HUES6 (cell line): ENCODE measurements around the gene RNU6-9.
"Not testable (repeated sequence)": the region's sequence is repeated elsewhere in the genome, so short reads cannot be mapped to it uniquely, and the experiment has no call there.

ENCODE experiments used
- H3K27ac ChIP-seq: 2 replicates; pipeline ENCODE4 v1.7.0; 2013; ENCODE audit warnings: low read depth, mild to moderate bottlenecking, low read length, inconsistent platforms
- H3K27me3 ChIP-seq: 2 replicates; pipeline ENCODE4 v1.6.1; 2013; ENCODE audit warnings: low read length; ENCODE audit not compliant: control insufficient read depth, insufficient read depth
- H3K36me3 ChIP-seq: 2 replicates; pipeline ENCODE4 v1.6.1; 2013; ENCODE audit warnings: low read length; ENCODE audit not compliant: control insufficient read depth, insufficient read depth
- H3K4me1 ChIP-seq: 2 replicates; pipeline ENCODE4 v1.6.1; 2013; ENCODE audit warnings: low read length; ENCODE audit not compliant: control insufficient read depth, insufficient read depth
- H3K4me3 ChIP-seq: 2 replicates; pipeline ENCODE4 v1.5.1; 2013; ENCODE audit warnings: low read depth, low read length
- H3K9ac ChIP-seq: one replicate; pipeline ENCODE4 v1.6.1; 2013; ENCODE audit warnings: mild to moderate bottlenecking, low read length
- H3K9me3 ChIP-seq: 2 replicates; pipeline ENCODE4 v1.6.1; 2013; ENCODE audit warnings: low read depth, low read length; ENCODE audit not compliant: control insufficient read depth, insufficient read depth

Gene RNU6-9

GRCh38 chr19:889662-890295, 3.5 kb upstream of the RNU6-9 start:
- Histone ChIP-seq H3K27me3 (no peaks in the 10 kb centered on the region), H3K9me3 (no peaks in the 10 kb centered on the region), H3K4me3 (no peak overlapping the region), H3K36me3 (peaks cover 52% of the 10 kb centered on the region), H3K9ac (no peak overlapping the region), H3K27ac (no peak overlapping the region), H3K4me1 (no peaks in the 10 kb centered on the region)

- no peak overlapping the region for H3K27ac ChIP-seq
- no peaks in the 10 kb centered on the region for H3K27me3 ChIP-seq
- H3K4me3 ChIP-seq, result no peak overlapping the region
- H3K36me3 ChIP-seq, result peaks cover 42% of the 10 kb centered on the region
- peaks cover 5% of the 10 kb centered on the region; the same call in 1 of the 2 replicates for H3K4me1 ChIP-seq
- no peaks in the 10 kb centered on the region for H3K9me3 ChIP-seq
- H3K9ac ChIP-seq, result no peak overlapping the region
Measured at GRCh38 chr19:890831-891230, 2.5 kb upstream of the RNU6-9 start.

GRCh38 chr19:891421-892200, 1.7 kb upstream of the RNU6-9 start:
- H3K36me3 ChIP-seq, result peaks cover 35% of the 10 kb centered on the region
- H3K9ac ChIP-seq, result peak overlapping the region; percentile 48
- H3K4me1 ChIP-seq, H3K27me3 ChIP-seq, H3K27ac ChIP-seq, H3K9me3 ChIP-seq: not testable (repeated sequence)
- H3K4me3 ChIP-seq, result peak overlapping the region; percentile 92

GRCh38 chr19:892243-892893, 916 bp upstream of the RNU6-9 start:
- H3K27ac ChIP-seq, result no peak overlapping the region
- no peaks in the 10 kb centered on the region for H3K9me3 ChIP-seq
- peak overlapping the region; percentile 48 for H3K9ac ChIP-seq

GRCh38 chr19:896434-896833, 3.1 kb downstream of the RNU6-9 start:
- no peak overlapping the region for H3K4me3 ChIP-seq
- no peaks in the 10 kb centered on the region for H3K27me3 ChIP-seq
- no peak overlapping the region for H3K27ac ChIP-seq
- peaks cover 16% of the 10 kb centered on the region for H3K36me3 ChIP-seq
- no peaks in the 10 kb centered on the region for H3K9me3 ChIP-seq
- H3K4me1 ChIP-seq, result peaks cover 15% of the 10 kb centered on the region
- H3K9ac ChIP-seq, result no peak overlapping the region

More at GRCh38 chr19:892243-892893, 916 bp upstream of the RNU6-9 start:
- H3K4me3 ChIP-seq, result peak overlapping the region; percentile 92
- no peaks in the 10 kb centered on the region for H3K27me3 ChIP-seq
- H3K4me1 ChIP-seq, result peaks cover 5% of the 10 kb centered on the region; the same call in 1 of the 2 replicates
- H3K36me3 ChIP-seq, result peaks cover 30% of the 10 kb centered on the region

- Histone ChIP-seq H3K4me3 (no peak overlapping the region), H3K27ac (no peak overlapping the region), H3K9me3 (no peaks in the 10 kb centered on the region), H3K4me1 (peaks cover 15% of the 10 kb centered on the region), H3K9ac (no peak overlapping the region), H3K27me3 (no peaks in the 10 kb centered on the region), H3K36me3 (peaks cover 16% of the 10 kb centered on the region)
Measured at GRCh38 chr19:896999-897398, 3.7 kb downstream of the RNU6-9 start.

- H3K4me3 ChIP-seq, result no peak overlapping the region
- H3K27ac ChIP-seq, result no peak overlapping the region
- H3K9me3 ChIP-seq, result no peaks in the 10 kb centered on the region
- H3K9ac ChIP-seq, result no peak overlapping the region
- peaks cover 15% of the 10 kb centered on the region for H3K4me1 ChIP-seq
- H3K36me3 ChIP-seq, result peaks cover 16% of the 10 kb centered on the region
- no peaks in the 10 kb centered on the region for H3K27me3 ChIP-seq
Measured at GRCh38 chr19:897442-898039, 4.3 kb downstream of the RNU6-9 start.

GRCh38 chr19:898663-899062, 5.4 kb downstream of the RNU6-9 start:
- no peak overlapping the region for H3K27ac ChIP-seq
- peaks cover 15% of the 10 kb centered on the region for H3K4me1 ChIP-seq
- H3K4me3 ChIP-seq, result no peak overlapping the region
- H3K27me3 ChIP-seq, result no peaks in the 10 kb centered on the region
- no peak overlapping the region for H3K9ac ChIP-seq
- H3K9me3 ChIP-seq, result no peaks in the 10 kb centered on the region
- peaks cover 16% of the 10 kb centered on the region for H3K36me3 ChIP-seq

- no peak overlapping the region for H3K27ac ChIP-seq
- H3K9me3 ChIP-seq, result no peaks in the 10 kb centered on the region
- H3K27me3 ChIP-seq, result no peaks in the 10 kb centered on the region
- H3K9ac ChIP-seq, result no peak overlapping the region
- H3K4me3 ChIP-seq, result no peak overlapping the region
- H3K4me1 ChIP-seq, result peaks cover 15% of the 10 kb centered on the region
- H3K36me3 ChIP-seq, result peaks cover 16% of the 10 kb centered on the region
Measured at GRCh38 chr19:899336-900042, 6.2 kb downstream of the RNU6-9 start.

- Histone ChIP-seq H3K4me3 (no peak overlapping the region), H3K4me1 (peaks cover 15% of the 10 kb centered on the region), H3K36me3 (peaks cover 16% of the 10 kb centered on the region), H3K27ac (no peak overlapping the region), H3K27me3 (no peaks in the 10 kb centered on the region), H3K9me3 (no peaks in the 10 kb centered on the region), H3K9ac (no peak overlapping the region)
Measured at GRCh38 chr19:900043-900301, 6.7 kb downstream of the RNU6-9 start.
